GM21390 (cell line): ENCODE data around the gene MYOD1.
A peak's percentile ranks its signal among the peaks of the same experiment; 100 is the strongest.

Experiments
- ATAC-seq: cut with Tn5 transposase; IDR thresholded peaks from one replicate; pipeline ENCODE4 v1.9.1; 2021; ENCODE audit not compliant: unreplicated experiment

MYOD1 gene

DNA sequence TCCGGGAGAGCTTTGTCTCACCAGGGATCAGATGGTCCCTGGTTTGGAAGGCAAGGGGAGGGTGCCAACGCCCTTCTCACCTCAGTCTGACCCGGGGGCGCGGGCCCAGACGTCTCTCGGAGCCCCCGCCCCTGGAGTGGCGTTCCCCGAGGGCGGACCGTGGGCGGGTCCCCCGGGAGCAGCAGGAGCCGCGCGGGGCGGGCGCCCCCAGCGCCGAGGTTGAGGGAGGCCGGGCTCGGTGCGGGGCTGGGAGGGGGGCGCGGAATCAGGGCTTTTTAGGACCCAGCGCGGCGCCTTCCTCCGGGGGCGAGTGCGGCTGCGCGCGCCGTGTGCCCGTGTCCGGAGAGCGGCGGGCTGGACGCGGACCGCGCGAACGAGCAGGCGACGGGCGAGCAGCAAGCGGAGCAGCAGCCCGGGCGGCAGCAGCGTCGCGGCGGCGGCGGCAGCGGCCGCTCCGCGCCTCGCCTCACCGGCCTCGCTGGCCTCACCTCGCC lies 15.1 kb downstream of the MYOD1 start, which contains the start of gene KCNC1:
Gene KCNC1 (plus strand): TSS at position 364 of the 494 bp plus-strand sequence. CDS start 1,222 bp downstream, outside the sequence.
- ATAC-seq: no peak

DNA sequence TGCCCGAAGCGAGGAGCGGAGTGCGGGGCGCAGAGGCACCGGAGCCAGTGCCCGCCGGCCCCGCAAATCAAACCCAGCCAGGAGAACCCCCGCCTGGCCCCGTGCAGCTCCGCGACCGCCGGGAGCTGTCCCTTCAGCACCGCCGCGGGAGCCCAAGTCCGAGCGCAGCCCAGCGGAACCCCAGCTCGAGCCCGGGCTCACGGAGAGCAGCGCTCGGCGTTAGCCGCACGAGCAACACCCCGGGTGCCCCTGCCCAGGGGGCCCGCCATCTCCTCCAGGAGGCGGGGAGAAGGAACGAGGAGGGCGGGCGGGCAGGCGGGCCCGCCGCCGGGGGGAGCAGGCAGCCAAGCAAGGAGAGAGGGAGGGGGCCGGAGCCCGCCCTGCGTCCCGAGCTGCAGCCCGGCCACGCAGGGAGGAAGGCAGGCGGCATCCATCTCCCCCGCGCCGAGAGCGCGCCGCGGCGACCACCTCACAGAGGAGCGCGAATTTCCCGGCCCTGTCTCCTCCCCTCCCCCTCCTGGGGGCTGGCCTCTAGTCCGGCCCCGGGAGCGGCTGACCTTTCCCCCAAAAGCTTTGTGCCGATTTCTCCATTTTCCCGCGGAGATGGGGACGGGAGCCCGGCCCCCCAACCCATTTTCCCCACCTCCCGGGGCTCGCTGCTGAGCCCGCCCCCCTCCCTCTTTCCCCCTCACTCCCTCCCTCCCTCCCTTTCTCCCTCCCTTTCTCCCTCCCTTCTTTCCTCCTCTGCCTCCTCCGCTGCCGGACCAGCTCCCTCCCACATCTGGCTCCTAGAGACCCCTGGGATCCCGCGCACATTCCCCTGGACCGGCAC lies 15.8 kb downstream of the MYOD1 start:
- peak; percentile 52 for ATAC-seq

DNA sequence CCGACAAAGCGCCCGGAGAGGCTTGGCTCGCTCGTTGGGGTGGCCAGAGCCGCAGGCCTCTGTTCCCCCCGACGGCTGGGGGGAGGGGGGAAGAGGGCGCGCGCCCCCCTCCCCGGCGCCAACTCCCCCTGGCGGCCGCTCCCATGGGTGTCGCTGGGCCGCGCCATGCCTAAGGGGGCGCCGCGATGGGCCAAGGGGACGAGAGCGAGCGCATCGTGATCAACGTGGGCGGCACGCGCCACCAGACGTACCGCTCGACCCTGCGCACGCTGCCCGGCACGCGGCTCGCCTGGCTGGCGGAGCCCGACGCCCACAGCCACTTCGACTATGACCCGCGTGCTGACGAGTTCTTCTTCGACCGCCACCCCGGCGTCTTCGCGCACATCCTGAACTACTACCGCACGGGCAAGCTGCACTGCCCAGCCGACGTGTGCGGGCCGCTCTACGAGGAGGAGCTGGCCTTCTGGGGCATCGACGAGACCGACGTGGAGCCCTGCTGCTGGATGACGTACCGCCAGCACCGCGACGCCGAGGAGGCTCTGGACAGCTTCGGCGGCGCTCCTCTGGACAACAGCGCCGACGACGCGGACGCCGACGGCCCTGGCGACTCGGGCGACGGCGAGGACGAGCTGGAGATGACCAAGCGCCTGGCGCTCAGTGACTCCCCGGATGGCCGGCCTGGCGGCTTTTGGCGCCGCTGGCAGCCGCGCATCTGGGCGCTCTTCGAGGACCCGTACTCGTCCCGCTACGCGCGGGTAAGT lies 16.6 kb downstream of the MYOD1 start:
- ATAC-seq: no peak

DNA sequence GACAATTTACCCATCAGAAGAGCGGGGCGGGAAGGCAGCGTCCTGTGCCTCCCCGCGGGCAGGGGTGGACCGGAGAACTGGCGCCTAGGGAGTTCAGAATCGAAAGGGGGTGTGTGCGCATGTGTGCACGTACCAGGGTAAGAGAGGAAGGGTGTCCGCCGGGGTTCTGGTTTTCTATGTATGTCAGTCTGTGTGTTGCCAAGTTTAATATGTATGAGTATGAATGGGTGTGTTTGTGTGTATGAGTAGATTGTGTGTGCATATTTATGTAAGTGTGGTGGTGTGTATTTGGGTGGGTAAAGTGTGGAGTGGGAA lies 17.2 kb downstream of the MYOD1 start:
- ATAC-seq: no peak

DNA sequence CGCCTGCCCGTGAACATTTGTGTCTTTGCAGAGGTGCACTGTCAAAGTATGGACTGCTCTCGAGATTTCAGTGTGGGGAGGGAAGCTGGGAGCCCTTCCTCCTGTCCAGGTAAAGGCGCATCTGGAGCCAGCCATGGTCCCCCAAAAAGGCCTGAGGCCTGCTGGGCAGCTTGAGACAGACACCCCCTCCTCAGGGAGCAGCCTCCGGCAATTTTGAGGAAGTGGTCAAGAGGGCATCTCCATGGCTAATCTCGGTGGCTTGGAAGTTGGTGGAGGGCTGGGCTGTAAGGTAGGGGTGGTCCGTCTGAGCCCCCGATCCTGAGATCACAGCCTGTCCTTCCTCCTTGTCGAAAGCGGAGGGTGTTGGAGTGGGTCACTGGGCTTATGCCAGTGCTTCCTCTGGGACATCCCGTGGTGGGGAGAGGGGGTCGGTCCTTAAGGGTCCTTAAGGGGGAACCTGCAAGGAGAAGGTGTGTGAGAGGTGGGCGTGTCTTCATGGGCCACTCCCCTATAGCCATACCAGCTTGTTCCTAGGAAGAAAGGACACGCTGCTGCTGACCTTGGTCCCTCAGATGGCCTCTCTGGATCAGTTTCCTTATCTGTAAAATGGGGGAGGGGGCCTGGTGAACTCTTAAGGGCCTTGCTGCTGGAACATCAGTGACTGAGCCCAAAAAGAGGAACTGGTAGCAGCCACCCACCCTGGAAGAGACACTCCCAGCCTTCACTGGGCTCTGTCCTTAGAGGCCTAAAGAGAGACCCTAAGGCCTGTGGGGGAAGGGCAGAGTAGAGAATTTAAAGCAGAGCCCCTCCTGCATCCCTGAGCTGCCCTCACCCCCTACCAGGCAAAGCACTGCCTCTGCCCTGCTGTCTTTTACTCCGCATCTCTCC lies 17.8 kb downstream of the MYOD1 start:
- ATAC-seq: no peak

DNA sequence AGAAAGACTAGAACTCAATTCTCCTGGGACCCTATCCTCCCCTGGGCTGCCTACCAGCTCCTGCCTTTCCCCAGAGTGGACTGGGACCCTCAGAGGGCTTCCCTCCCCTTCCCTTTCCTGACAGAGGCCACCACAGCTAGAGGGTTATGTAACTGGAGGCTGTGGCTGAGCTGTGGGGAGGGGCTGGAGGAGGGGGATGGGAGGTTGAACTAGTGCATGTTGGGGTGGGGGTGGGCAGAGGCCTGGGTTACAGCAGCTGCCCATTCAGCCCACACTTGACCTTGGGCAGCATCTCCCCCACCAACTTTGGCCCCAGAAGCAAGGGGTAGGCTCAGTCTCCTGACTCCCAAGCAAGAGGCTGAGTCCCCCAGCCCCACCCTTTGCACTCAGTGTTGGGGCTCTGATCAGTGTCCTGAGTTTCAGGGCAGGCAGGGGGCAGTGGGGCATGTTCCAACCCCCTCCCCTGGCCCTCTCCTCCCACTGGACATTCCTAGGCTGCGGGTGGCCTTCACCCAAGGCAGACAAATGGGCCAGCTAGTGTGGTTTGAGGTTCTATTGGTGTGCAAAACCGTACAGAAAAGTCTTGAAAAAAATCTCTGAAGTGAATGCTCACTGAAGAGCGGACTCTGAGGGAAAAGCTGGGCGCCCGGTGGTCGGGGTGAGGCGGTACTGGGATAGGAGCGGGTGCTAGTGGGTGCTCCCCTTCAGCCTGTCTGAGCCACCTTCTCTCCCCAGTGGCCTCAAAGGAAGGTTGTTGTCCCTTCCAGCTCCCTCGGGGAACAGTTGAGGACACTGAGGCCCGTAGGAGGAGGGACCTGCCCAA lies 19.0 kb downstream of the MYOD1 start:
- no peak for ATAC-seq

DNA sequence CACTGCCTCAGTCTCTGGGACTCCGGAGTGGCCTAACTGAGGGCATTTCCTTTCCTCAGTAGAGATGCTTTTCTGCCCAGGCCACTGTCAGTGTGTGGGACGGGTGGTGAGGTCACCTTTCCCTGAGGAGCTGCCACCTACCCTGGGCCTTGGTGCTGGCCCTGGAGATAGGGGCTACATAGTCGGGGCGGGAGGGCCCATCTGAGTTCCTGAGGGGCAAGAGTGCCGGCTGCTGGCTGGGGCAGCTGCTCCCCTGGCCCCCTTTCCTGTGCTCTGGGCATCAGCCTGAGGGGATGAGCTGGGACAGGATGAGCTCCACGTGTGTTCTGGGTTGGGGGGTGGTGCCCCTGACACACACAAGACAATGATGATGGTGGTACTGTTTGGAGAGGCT lies 20.6 kb downstream of the MYOD1 start:
- ATAC-seq: no peak

DNA sequence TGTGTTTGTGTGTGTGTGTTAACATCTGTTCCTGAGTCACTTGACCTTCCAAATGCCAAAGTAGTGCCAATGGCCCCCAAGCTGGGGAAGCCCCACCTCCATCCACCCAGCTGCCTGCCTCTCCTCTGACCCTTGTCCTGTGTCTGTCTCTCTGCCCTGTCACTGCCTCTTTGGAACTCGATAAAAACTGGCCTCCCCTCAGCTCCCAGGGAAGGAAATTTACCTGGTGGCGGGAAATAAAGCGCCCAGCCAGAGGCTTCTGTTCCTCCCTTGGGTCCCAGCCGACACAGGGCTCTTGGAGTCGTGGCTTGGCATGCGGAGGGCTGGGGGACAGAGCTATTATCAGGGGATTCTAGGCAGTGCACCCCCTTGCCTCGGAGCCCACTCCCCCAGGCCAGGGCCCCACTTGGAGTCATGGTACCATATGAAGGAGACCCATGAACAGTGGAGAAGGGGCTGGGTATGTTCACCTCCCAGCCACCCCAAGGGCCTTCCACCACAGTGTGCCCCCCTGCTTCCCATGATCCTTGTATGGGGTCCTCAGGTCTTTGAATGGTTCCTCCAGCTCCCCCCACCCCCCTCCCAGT lies 21.4 kb downstream of the MYOD1 start:
- no peak for ATAC-seq

DNA sequence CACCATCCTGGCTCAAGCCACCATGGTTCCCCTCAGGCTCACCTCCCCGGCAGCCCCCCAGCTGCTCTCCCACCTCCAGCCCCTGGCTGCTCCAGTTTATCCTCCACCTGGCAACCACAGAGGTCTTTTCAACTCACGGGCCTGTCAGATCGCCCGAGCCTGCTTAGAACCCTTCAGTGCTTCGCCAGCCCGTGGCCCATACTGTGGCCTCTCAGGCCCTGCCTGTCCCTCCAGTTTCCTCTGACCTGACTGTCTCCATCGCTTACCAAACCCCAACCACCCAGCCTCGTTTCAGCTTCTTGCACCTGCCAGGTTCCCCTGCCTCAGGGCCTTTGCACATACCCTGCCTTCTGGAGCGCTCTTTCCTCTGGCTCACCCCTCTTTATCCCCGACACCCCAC lies 22.1 kb downstream of the MYOD1 start:
- ATAC-seq: no peak

DNA sequence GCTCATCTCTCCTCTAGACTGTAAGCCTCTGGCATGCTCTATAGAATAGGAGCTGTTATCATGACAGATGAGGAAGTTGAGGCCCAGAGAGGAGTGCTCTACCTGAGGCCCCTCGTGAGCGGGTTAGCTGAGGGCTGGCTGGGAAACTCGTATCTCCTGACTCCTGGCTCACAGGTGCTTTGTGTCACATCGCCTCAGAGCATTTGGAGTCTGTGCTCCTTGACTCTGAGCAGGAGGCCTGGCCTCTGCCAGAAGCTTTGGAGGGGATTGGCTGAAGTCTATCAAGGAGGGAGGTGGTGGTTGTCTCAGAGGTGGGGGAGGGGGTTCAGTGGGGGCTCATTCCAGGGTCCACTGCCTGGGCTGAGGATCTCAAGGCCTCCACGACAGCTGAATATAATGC lies 22.6 kb downstream of the MYOD1 start:
- no peak for ATAC-seq

DNA sequence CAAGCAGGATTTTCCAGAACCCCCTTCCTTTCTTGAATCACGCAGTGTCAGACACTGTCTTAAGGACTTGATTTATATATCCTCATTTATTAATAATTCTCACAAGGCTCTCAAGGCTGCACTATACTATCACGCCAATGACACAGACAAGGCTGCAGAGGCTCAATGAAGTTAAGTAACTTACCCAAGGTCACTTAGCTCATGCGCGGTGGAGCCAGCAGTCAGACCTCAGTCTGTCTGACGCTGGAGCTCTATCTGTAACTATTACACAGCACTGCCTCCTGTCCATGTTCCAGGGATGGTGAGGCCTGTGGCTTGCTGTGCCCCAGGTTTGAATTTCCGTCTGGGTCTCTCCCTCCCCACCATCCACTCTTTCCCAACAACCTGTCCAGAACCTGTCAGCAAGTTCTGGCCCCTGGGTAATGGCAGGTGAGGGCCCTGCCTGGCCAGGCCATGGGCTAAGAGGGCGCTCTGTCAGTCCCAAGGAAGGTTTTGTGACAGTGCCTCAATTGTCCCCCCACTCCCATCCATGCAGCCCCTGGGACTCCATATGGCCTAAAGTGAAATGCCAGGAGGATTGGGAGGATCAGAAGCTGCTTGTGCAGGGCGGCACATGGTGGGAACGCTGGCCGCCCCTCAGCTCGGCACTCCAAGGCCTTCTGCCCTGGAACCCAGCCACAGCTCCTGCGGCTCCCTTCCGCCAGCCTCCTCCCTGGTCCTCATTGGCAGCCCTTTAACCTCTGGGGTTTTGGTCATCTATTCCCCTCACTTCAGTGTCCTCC lies 23.8 kb downstream of the MYOD1 start:
- ATAC-seq: no peak

DNA sequence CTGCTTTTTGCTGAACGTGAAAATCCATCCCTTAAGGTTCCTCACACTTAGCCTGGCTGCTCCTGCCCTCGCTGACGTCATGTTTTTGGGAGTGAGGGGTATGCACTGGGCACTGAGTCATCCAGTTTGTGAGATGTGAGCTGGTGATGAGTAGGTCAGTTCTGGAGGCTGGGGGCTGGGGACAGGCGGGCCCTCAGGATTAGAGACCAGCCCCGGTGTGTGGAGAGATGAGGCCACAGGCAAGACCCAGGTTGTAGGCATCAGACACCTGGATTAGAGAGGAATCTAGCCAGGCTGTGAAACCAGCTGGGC lies 24.4 kb downstream of the MYOD1 start:
- no peak for ATAC-seq

DNA sequence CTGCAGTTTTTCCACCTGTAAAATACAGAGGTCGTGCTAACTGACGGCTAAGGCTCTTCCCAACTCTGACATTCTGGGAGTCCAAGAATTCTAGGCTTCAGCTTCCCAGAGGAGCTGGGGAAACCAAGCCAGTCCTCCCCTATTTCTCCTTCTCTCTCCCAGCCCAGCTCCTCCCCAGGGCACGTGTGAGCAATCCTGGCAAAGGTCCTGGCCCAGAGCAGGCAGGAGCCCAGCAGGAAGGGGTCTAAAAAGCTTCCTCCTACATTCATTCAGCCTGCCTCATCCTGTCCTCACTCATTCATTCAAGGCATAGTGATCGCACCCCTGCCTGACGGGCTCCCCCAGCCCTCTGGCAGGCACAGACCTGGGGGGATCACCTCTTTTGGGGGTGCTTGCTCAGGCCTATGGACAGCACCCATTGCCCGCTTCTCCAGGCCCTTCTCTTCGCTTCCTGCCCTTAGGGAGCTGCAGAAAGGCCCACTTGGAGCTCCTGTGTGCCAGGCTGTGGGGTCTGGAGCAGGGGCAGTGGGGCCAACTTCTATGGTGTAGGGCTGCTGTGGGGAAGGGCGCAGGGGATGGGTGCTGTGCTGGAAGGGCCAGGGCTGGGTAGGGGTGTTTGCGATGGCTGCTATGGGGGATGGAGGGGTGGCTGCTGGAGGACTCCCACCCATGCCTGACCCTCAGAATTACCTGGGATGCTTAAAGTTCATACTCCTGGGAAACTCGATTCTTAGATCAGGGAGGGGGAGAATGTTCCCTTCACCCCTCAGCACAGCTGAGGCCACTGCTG lies 25.0 kb downstream of the MYOD1 start:
- ATAC-seq: no peak

DNA sequence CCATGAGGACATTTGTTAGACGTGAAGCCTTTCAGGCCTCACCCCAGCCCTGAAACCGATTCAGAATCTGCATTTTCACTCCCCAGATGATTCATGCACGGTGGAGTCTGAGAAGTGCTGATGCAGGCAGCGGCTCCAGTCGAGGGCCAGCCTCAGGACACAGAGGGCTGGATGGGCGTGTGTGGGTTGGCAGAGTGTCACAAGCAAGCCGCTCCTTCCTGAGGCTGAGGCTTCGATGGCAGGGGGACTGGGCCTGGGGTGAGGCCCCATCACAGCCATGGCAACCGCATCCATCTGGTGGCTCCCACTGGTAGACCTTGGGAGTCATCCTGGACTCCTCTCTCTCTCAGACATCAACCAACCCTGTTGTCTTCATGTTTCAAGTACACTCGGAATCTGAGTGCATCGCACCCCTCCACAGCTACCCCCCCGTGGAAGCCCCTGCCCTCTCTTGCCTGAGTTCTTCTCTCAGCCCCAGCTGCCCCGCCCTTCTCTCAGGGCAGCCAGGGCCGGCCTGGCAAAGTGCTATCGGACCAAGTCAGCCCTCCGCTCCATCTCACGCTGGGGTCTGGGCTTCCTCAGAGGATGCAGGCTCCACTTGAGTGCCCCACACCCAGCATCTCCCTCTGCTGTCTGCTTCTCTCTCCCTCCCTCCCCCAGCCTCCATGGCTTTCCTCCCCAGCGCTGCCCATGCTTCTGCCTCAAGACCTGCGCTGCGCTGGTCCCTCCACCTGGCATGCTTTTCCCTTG lies 25.8 kb downstream of the MYOD1 start:
- ATAC-seq: no peak

DNA sequence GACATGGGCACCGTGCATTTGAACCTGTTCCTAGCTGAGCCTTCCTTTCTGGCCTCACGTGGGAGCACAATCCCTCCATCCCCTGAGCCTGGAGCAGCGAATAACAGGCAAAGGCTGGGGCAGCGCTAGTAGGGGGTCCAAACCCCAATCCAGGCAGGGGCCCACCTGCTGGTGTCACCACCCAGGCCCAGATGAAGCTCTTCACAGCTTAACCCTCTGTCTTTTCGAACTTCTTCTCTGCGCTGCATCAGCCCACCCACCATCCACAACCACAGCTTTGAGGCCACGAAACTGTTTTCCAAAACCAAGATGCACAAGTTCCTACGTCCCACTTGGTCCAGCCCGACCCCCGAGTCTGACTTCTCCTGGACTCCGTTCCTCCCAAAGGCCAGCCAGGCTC lies 26.7 kb downstream of the MYOD1 start:
- ATAC-seq: no peak

DNA sequence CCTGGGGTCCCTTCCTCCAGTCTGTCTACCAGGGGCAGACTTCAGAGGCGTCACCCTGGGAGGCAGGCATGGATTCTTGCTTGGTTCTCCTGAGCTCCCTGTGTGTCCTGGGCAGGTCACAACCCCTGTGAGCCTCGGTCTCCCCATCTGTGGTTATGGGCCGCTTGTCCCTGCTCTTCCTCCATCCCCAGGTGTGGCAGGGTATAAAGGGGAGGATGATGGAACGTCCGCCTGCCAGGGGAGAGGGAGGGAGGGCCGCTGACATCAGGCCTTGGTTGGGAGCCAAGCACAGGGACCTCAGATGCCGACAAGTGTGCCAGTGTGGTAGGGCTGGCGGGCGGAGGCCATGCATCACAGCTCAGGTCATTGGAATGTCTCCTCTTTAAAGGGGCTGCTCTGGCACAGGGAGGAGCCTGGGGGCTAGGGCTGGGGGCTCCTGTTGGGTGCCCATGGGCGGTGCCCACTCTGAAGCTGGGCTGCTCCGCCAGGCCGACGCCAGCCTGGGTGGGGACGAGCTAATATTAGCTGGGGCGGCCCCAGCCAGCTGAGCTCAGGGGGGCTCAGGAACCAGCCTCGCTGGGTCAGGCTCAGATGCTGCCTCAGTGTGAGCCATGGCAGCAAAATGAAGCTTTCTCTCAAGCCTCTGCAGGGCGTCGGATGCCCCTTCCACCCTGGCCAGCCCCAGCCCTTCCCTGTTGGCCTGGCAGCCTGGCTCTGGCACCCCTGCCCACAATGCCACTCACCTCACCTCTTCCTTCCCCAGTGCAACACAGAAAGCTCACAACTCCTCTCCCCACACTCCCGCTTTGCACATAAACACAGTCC lies 28.0 kb downstream of the MYOD1 start:
- no peak for ATAC-seq

DNA sequence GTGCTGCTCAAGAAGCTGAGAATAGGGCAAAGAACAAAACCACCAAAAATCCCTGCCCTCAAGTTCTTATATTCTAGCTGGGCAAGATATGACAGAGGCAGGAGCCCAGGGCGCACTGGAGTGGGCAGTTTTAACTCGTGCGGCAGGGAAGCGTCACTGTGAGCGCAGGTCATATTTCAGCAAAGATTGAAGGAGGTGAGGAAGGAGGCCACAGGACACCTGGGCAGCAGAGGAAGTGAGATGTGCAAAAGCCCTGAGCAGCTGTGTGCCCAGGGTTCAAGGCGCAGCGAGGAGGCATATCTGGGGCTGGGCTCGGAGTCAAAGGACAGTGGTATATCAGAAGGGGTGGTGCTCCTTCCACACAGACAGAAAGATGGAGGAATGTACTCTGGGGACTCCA lies 28.7 kb downstream of the MYOD1 start:
- no peak for ATAC-seq
